CD8-positive, alpha-beta memory T cell (primary cell): ENCODE measurements around the gene RSPH1. TPM values are rescaled to one million over a fixed set of nuclear protein-coding genes. Genes with fewer than 3 reads are reported as not detected.

ENCODE experiments used
- CTCF ChIA-PET: fragments of 350-600 bp; sonication (Branson Sonifier 250); formaldehyde crosslinking; loops from one replicate; lab custom pipeline; 2021; ENCODE audit warnings: antibody characterized with exemption; lab: Charles Lee
- POLR2A ChIA-PET: fragments of 350-600 bp; sonication (Branson Sonifier 250); formaldehyde crosslinking; loops from one replicate; lab custom pipeline; 2021; ENCODE audit warnings: antibody characterized with exemption; lab: Charles Lee
- DNase-seq, 5 donors: peaks; one replicate each; pipeline versions ENCODE4 v3.0.0 to v3.0.0-alpha.2; 2020 to 2022; ENCODE audit warnings: mixed read lengths in 1 of 5
- H3K27ac ChIP-seq: one replicate; pipeline ENCODE4 v1.7.0; 2013; ENCODE audit warnings: low read depth, mild to moderate bottlenecking, low read length, moderate library complexity
- H3K27me3 ChIP-seq: 2 replicates; pipeline ENCODE4 v1.7.0; 2013; ENCODE audit warnings: low read length, mild to moderate bottlenecking; ENCODE audit not compliant: insufficient read depth, poor library complexity, severe bottlenecking
- H3K36me3 ChIP-seq: 2 replicates; pipeline ENCODE4 v1.7.0; 2013; ENCODE audit warnings: mild to moderate bottlenecking, low read length, moderate library complexity; ENCODE audit not compliant: insufficient read depth
- H3K4me1 ChIP-seq: 2 replicates; pipeline ENCODE4 v1.7.0; 2013; ENCODE audit warnings: mild to moderate bottlenecking, low read length, moderate library complexity; ENCODE audit not compliant: insufficient read depth
- H3K4me3 ChIP-seq: 2 replicates; pipeline ENCODE4 v1.7.0; 2013; ENCODE audit warnings: mild to moderate bottlenecking, low read length
- H3K9me3 ChIP-seq: 2 replicates; pipeline ENCODE4 v1.7.0; 2013; ENCODE audit warnings: mild to moderate bottlenecking, low read length
- H3K27ac Mint-ChIP-seq, 8 donors: one replicate each; pipeline ENCODE4 v1.8.0; 2020 to 2021; ENCODE audit warnings: mixed read lengths in 8 of 8, mild to moderate bottlenecking in 6 of 8, inconsistent platforms in 3 of 8, moderate library complexity in 3 of 8
- H3K27me3 Mint-ChIP-seq, 2 donors: one replicate each; pipeline ENCODE4 v1.8.0; 2020 to 2021; ENCODE audit warnings: mixed read lengths in 2 of 2, mild to moderate bottlenecking in 1 of 2, moderate library complexity in 1 of 2
- H3K36me3 Mint-ChIP-seq, 3 donors: one replicate each; pipeline ENCODE4 v1.8.0; 2020 to 2021; ENCODE audit warnings: mixed read lengths in 3 of 3, inconsistent platforms in 1 of 3, mild to moderate bottlenecking in 1 of 3
- H3K4me1 Mint-ChIP-seq, 3 donors: one replicate each; pipeline ENCODE4 v1.8.0; 2020 to 2021; ENCODE audit warnings: mixed read lengths in 3 of 3, inconsistent platforms in 1 of 3, mild to moderate bottlenecking in 1 of 3
- H3K4me3 Mint-ChIP-seq, 7 donors: one replicate each; pipeline ENCODE4 v1.8.0; 2020 to 2021; ENCODE audit warnings: mixed read lengths in 7 of 7, mild to moderate bottlenecking in 6 of 7, moderate library complexity in 4 of 7, inconsistent platforms in 2 of 7
- H3K9me3 Mint-ChIP-seq, 5 donors: one replicate each; pipeline ENCODE4 v1.8.0; 2020 to 2022; ENCODE audit warnings: mixed read lengths in 5 of 5, mild to moderate bottlenecking in 3 of 5, moderate library complexity in 2 of 5, inconsistent platforms in 1 of 5
- polyA plus RNA-seq: library from polyadenylated mRNA; unstranded; fragments of 300-500 nt; fragmentation: Illumina TruSeq; gene quantifications from one replicate; pipeline ENCODE4 v1.2.3, GENCODE V29; 2021
- total RNA-seq, 2 experiments: library from RNA; stranded (reverse); gene quantifications; one replicate each; pipeline ENCODE4 v1.2.3, GENCODE V29; 2021

RSPH1 gene
- total and polyA plus RNA-seq, 3 experiments from 2014 or later, result not detected

DNA sequence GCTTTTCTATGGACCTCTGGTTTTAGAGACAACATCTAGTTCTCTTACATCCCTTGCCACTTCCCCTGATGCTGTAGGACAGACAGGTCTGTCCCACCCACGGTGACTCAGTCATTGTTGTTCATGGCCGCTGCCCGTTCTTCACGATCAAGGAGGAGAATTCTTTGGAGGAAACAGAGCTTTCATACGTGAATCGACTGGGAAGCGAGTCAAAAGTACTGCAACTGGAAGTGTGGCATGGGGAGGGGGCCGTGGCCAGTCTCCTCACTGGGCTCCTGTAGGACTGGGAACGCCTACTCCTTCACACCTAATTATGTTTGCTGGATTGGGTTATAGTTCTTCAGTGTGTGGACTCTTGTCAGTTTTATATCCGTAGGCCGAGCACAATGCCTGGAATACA is 13.2 kb upstream of the RSPH1 start:
- ChIA-PET CTCF (no interaction called here), POLR2A (no interaction called here)
- Mint-ChIP-seq H3K27ac (peak overlapping the region in 1 of 8 donors; percentile 32), H3K27me3 (peaks cover 0 to 1% of the 10 kb centered on the region in 2 donors), H3K9me3 (no peaks in the 10 kb centered on the region), H3K36me3 (peaks cover 0 to 1% (median 0%) of the 10 kb centered on the region in 3 donors), H3K4me1 (peaks cover 5 to 16% (median 5%) of the 10 kb centered on the region in 3 donors), H3K4me3 (no peak overlapping the region)
- H3K27ac ChIP-seq, result no peak overlapping the region
- no peaks in the 10 kb centered on the region for H3K27me3 ChIP-seq
- peaks cover 6% of the 10 kb centered on the region for H3K4me1 ChIP-seq
- no peaks in the 10 kb centered on the region for H3K9me3 ChIP-seq
- no peak overlapping the region for H3K4me3 ChIP-seq
- H3K36me3 ChIP-seq, result no peaks in the 10 kb centered on the region
- no peak for DNase-seq

DNA sequence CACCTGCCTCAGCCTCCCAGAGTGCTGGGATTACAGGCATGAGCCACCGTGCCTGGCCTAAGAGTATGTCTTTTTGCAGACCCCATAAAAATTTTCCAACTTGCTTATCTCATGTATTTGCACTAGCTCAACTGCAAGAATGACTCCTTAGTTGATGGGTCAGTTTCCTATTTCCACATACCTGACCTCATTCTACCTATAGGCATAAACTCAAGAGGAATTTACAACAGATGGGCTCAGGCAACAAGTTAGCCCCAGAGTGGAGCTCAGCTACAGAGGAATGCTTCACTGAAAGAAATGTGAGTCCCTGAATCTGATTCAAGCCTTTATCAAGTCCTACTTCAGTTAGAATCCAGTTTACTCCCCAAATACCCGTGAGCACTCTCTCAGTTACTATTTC is 12.3 kb upstream of the RSPH1 start:
- Mint-ChIP-seq H3K36me3 (peaks cover 0 to 1% (median 0%) of the 10 kb centered on the region in 3 donors), H3K4me3 (no peak overlapping the region), H3K9me3 (no peaks in the 10 kb centered on the region), H3K4me1 (peaks cover 12 to 25% (median 14%) of the 10 kb centered on the region in 3 donors), H3K27ac (no peak overlapping the region), H3K27me3 (peaks cover 0 to 1% of the 10 kb centered on the region in 2 donors)
- no peak for DNase-seq
- Histone ChIP-seq H3K4me3 (no peak overlapping the region), H3K27me3 (no peaks in the 10 kb centered on the region), H3K36me3 (no peaks in the 10 kb centered on the region), H3K27ac (no peak overlapping the region), H3K9me3 (no peaks in the 10 kb centered on the region), H3K4me1 (peaks cover 12% of the 10 kb centered on the region)
- CTCF ChIA-PET, result no interaction called here
- POLR2A ChIA-PET, result no interaction called here

GRCh38 chr21:42507418-42507817 is 11.4 kb upstream of the RSPH1 start:
- peaks cover 12 to 19% (median 14%) of the 10 kb centered on the region in 3 donors for H3K4me1 Mint-ChIP-seq
- peaks cover 0 to 1% of the 10 kb centered on the region in 2 donors for H3K27me3 Mint-ChIP-seq
- Histone ChIP-seq H3K36me3 (no peaks in the 10 kb centered on the region), H3K9me3 (no peaks in the 10 kb centered on the region), H3K4me3 (no peak overlapping the region), H3K27me3 (no peaks in the 10 kb centered on the region), H3K27ac (no peak overlapping the region), H3K4me1 (peaks cover 6% of the 10 kb centered on the region)
- H3K4me3 Mint-ChIP-seq, result no peak overlapping the region
- CTCF ChIA-PET, result no interaction called here
- POLR2A ChIA-PET, result no interaction called here
- H3K27ac Mint-ChIP-seq, result no peak overlapping the region
- H3K36me3 Mint-ChIP-seq, result no peaks in the 10 kb centered on the region
- no peaks in the 10 kb centered on the region for H3K9me3 Mint-ChIP-seq
- no peak for DNase-seq

GRCh38 chr21:42505090-42505726 is 9.2 kb upstream of the RSPH1 start:
- POLR2A ChIA-PET, result no interaction called here
- H3K36me3 ChIP-seq, result no peaks in the 10 kb centered on the region
- peak overlapping the region in 1 of 8 donors; percentile 35 for H3K27ac Mint-ChIP-seq
- H3K9me3 Mint-ChIP-seq, result no peaks in the 10 kb centered on the region
- H3K4me3 Mint-ChIP-seq, result no peak overlapping the region
- peaks cover 0 to 1% of the 10 kb centered on the region in 2 donors for H3K27me3 Mint-ChIP-seq
- peaks cover 10 to 16% (median 10%) of the 10 kb centered on the region in 3 donors for H3K4me1 Mint-ChIP-seq
- DNase-seq, result no peak
- H3K27ac ChIP-seq, result no peak overlapping the region
- peaks cover 6% of the 10 kb centered on the region for H3K4me1 ChIP-seq
- no peaks in the 10 kb centered on the region for H3K9me3 ChIP-seq
- no peaks in the 10 kb centered on the region for H3K36me3 Mint-ChIP-seq
- no peak overlapping the region for H3K4me3 ChIP-seq
- no peaks in the 10 kb centered on the region for H3K27me3 ChIP-seq
- CTCF ChIA-PET, result interaction anchor here (0.9 kb wide), 1 partner anchor 101 kb away, joined by 3 read pairs; the partner anchor contains the start of gene UBASH3A

DNA sequence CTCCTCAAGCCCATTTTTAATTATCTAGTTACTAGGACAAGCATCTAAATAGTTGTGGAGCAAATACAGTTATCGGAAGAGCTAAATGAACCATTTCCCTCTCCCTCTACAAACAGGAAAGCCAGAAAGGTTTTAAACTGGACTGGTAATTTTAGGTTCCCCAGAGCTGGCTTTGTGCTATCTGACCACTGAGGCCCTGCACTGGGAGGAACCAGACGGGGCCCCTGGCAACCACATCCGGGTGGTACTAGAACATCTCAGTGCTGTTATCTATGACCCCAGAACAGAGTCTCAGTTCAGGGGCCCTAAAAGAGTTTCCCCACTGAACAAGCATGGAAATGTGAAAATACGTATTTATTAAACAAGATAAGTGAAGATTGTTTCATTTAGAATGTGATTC is 7.7 kb upstream of the RSPH1 start:
- Histone ChIP-seq H3K9me3 (no peaks in the 10 kb centered on the region), H3K36me3 (no peaks in the 10 kb centered on the region), H3K27ac (no peak overlapping the region), H3K4me3 (no peak overlapping the region), H3K4me1 (peaks cover 6% of the 10 kb centered on the region), H3K27me3 (no peaks in the 10 kb centered on the region)
- ChIA-PET POLR2A (no interaction called here), CTCF (no interaction called here)
- H3K27ac Mint-ChIP-seq, result peak overlapping the region in 3 of 8 donors; percentile 30 to 79 (median 59)
- H3K27me3 Mint-ChIP-seq, result peaks cover 0 to 1% of the 10 kb centered on the region in 2 donors
- no peak for DNase-seq
- no peaks in the 10 kb centered on the region for H3K9me3 Mint-ChIP-seq
- H3K36me3 Mint-ChIP-seq, result no peaks in the 10 kb centered on the region
- H3K4me1 Mint-ChIP-seq, result peaks cover 10 to 16% (median 10%) of the 10 kb centered on the region in 3 donors
- H3K4me3 Mint-ChIP-seq, result no peak overlapping the region

- H3K27me3 Mint-ChIP-seq, result peaks cover 0 to 6% of the 10 kb centered on the region in 2 donors
- no peak overlapping the region for H3K27ac Mint-ChIP-seq
- Histone ChIP-seq H3K27me3 (no peaks in the 10 kb centered on the region), H3K9me3 (no peaks in the 10 kb centered on the region), H3K36me3 (no peaks in the 10 kb centered on the region), H3K4me1 (peaks cover 15% of the 10 kb centered on the region), H3K27ac (no peak overlapping the region), H3K4me3 (no peak overlapping the region)
- no peak overlapping the region for H3K4me3 Mint-ChIP-seq
- peaks cover 22 to 29% (median 23%) of the 10 kb centered on the region in 3 donors for H3K4me1 Mint-ChIP-seq
- ChIA-PET POLR2A (no interaction called here), CTCF (no interaction called here)
- no peak for DNase-seq
- no peaks in the 10 kb centered on the region for H3K9me3 Mint-ChIP-seq
- H3K36me3 Mint-ChIP-seq, result no peaks in the 10 kb centered on the region
Measured at GRCh38 chr21:42500736-42501135, 4.7 kb upstream of the RSPH1 start.

- POLR2A ChIA-PET, result no interaction called here
- CTCF ChIA-PET, result no interaction called here
- no peak overlapping the region for H3K27ac ChIP-seq
- no peak overlapping the region for H3K27ac Mint-ChIP-seq
- H3K36me3 ChIP-seq, result no peaks in the 10 kb centered on the region
- no peak overlapping the region for H3K4me3 ChIP-seq
- H3K9me3 ChIP-seq, result no peaks in the 10 kb centered on the region
- H3K27me3 ChIP-seq, result no peaks in the 10 kb centered on the region
- no peaks in the 10 kb centered on the region for H3K9me3 Mint-ChIP-seq
- H3K27me3 Mint-ChIP-seq, result peaks cover 0 to 5% of the 10 kb centered on the region in 2 donors
- H3K4me1 Mint-ChIP-seq, result peaks cover 24 to 33% (median 27%) of the 10 kb centered on the region in 3 donors
- no peak for DNase-seq
- no peak overlapping the region for H3K4me3 Mint-ChIP-seq
- no peaks in the 10 kb centered on the region for H3K36me3 Mint-ChIP-seq
- peaks cover 18% of the 10 kb centered on the region for H3K4me1 ChIP-seq
Measured at GRCh38 chr21:42500225-42500624, 4.2 kb upstream of the RSPH1 start.

DNA sequence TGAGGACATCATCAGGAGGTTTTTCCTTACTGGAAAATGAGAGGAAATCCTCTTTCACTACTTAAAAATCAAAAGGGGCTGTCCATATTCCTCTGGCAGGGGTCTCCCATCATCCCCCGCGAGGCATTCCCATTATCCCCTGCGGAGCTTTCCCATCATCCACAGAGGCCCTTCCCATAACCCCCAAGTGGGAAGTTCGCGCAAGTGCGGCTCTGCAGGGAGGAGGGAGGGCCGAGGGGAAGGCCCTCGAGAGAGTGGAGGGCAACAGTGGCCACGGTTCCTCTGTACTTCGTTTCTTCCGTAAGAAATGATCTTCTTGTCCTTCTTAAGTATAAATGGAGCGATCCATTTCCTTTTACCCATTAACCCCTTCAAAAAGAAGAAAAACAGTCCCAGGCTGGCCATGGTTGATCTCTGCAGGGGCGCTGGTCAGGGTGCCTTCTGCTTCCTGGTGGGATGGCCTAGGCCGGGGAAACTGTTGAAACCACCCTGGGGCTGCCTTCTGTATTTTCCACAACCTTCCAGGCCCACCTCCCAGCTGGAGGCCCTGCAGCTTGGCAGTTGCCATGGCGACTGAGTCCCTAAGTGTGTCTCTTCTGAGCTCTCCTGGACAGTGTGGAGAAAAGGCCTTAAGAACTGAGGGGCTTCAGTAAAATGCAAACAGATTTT is 3.6 kb upstream of the RSPH1 start:
- H3K27ac ChIP-seq, result no peak overlapping the region
- H3K4me1 ChIP-seq, result peaks cover 18% of the 10 kb centered on the region
- Mint-ChIP-seq H3K27ac (peak overlapping the region in 1 of 8 donors; percentile 19), H3K36me3 (no peaks in the 10 kb centered on the region), H3K27me3 (peaks cover 0 to 9% of the 10 kb centered on the region in 2 donors), H3K9me3 (no peaks in the 10 kb centered on the region), H3K4me3 (no peak overlapping the region), H3K4me1 (peaks cover 22 to 28% (median 27%) of the 10 kb centered on the region in 3 donors)
- POLR2A ChIA-PET, result no interaction called here
- H3K36me3 ChIP-seq, result no peaks in the 10 kb centered on the region
- no peak for DNase-seq
- no peaks in the 10 kb centered on the region for H3K27me3 ChIP-seq
- CTCF ChIA-PET, result no interaction called here
- no peaks in the 10 kb centered on the region for H3K9me3 ChIP-seq
- H3K4me3 ChIP-seq, result no peak overlapping the region
